ENCODE measurements around the gene PLEKHA6. TPM values are rescaled to one million over a fixed set of nuclear protein-coding genes. Genes with fewer than 3 reads are reported as not detected.

The PLEKHA6 gene
- total RNA-seq, 1 experiment from 2014 or later = 5.5 TPM

- H3K36me3 ChIP-seq (ENCODE audit: control insufficient read depth, insufficient read depth, low read length) = no peaks in the 10 kb centered on the region
- H3K27me3 ChIP-seq (ENCODE audit: control insufficient read depth, insufficient read depth, low read length) = peaks cover 17% of the 10 kb centered on the region
- ChIA-PET POLR2A (no interaction called here), CTCF (interaction anchor here (0.6 kb wide), 1 partner anchor 171 kb away, joined by 5 read pairs; no protein-coding TSS in a partner anchor)
- DNase-seq (ENCODE audit: low read depth, low spot score) (no peak), ATAC-seq (no peak)
- H3K27ac ChIP-seq (ENCODE audit: low read length) = no peak overlapping the region
- in situ Hi-C loops (cut with HindIII; ENCODE audit: low pct_unique_long_range_greater_than_20kb, low sequenced_read_pairs) = no loop called here
- TF ChIP-seq TCF7L2 (IDR thresholded peaks at IDR 0.05; ENCODE audit: low read depth, low read length) (no peak), CTCF (IDR thresholded peaks at IDR 0.05) (no peak), SIN3A (IDR thresholded peaks at IDR 0.05; ENCODE audit: borderline replicate concordance, insufficient read depth, low read depth, low read length) (no peak), POLR2AphosphoS5 (IDR thresholded peaks at IDR 0.05; ENCODE audit: low read depth, low read length) (no peak), REST (IDR thresholded peaks at IDR 0.05; ENCODE audit: insufficient read depth in 1 of 2, low read depth in 2 of 2, low read length in 1 of 2) (no peak)
- intact Hi-C loops (cut with micrococcal nuclease; ENCODE audit: unreplicated experiment) = no loop called here
- no peaks in the 10 kb centered on the region for H3K4me1 ChIP-seq (ENCODE audit: control insufficient read depth, insufficient read depth, low read length)
- H3K9me3 ChIP-seq (ENCODE audit: control insufficient read depth, insufficient read depth, low read depth, low read length) = no peaks in the 10 kb centered on the region
- H3K4me3 ChIP-seq (ENCODE audit: low read depth in 2 of 2, low read length in 2 of 2) = no peak overlapping the region
- no TSS peak for BruUV-seq (replicated peaks)
Observed at GRCh38 chr1:204191456-204191855, 168.3 kb downstream of the PLEKHA6 start.

GRCh38 chr1:204190212-204191211 is 169.2 kb downstream of the PLEKHA6 start:
- DNase-seq (ENCODE audit: low read depth, low spot score) = no peak
- ChIA-PET CTCF (interaction anchor here (0.7 to 1.3 kb wide), 2 partner anchors 8 to 16 kb away, joined by 3 to 4 read pairs; no protein-coding TSS in a partner anchor), POLR2A (no interaction called here)
- Histone ChIP-seq H3K4me3 (ENCODE audit: low read depth in 2 of 2, low read length in 2 of 2) (no peak overlapping the region), H3K4me1 (ENCODE audit: control insufficient read depth, insufficient read depth, low read length) (no peaks in the 10 kb centered on the region), H3K27ac (ENCODE audit: low read length) (no peak overlapping the region), H3K36me3 (ENCODE audit: control insufficient read depth, insufficient read depth, low read length) (no peaks in the 10 kb centered on the region), H3K9me3 (ENCODE audit: control insufficient read depth, insufficient read depth, low read depth, low read length) (no peaks in the 10 kb centered on the region), H3K27me3 (ENCODE audit: control insufficient read depth, insufficient read depth, low read length) (peaks cover 17% of the 10 kb centered on the region)
- ATAC-seq = no peak
- no TSS peak for BruUV-seq (replicated peaks)
- in situ Hi-C loops (cut with HindIII; ENCODE audit: low pct_unique_long_range_greater_than_20kb, low sequenced_read_pairs) = no loop called here
- TF ChIP-seq TCF7L2 (IDR thresholded peaks at IDR 0.05; ENCODE audit: low read depth, low read length) (no peak), POLR2AphosphoS5 (IDR thresholded peaks at IDR 0.05; ENCODE audit: low read depth, low read length) (no peak)
- intact Hi-C loops (cut with micrococcal nuclease; ENCODE audit: unreplicated experiment) = no loop called here

Measured in Panc1 (cell line).